ENCODE data around the gene CPEB3. TPM values are rescaled to one million over a fixed set of nuclear protein-coding genes. Genes with fewer than 3 reads are reported as not detected.

CPEB3 gene
- total RNA-seq, 1 donor from 2014 or later = 1.1 TPM

- TF ChIP-seq CTCF (IDR thresholded peaks at IDR 0.05) = no peak
- Mint-ChIP-seq H3K36me3 (ENCODE audit: low read depth) (peaks cover 8% of the 10 kb centered on the region), H3K4me3 (ENCODE audit: unreplicated experiment) (no peak overlapping the region), H3K27ac (ENCODE audit: unreplicated experiment) (no peak overlapping the region), H3K9me3 (ENCODE audit: low read depth) (no peaks in the 10 kb centered on the region), H3K27me3 (ENCODE audit: low read depth) (no peaks in the 10 kb centered on the region), H3K4me1 (ENCODE audit: low read depth) (peaks cover 7% of the 10 kb centered on the region)
- no peak for DNase-seq (ENCODE audit: low spot score)
These were observed 208.1 kb downstream of the CPEB3 start for GRCh38 chr10:92082583-92083280.

GRCh38 chr10:92081641-92082040 is 209.2 kb downstream of the CPEB3 start:
- H3K9me3 Mint-ChIP-seq (ENCODE audit: low read depth) = no peaks in the 10 kb centered on the region
- H3K27me3 Mint-ChIP-seq (ENCODE audit: low read depth) = no peaks in the 10 kb centered on the region
- no peaks in the 10 kb centered on the region for H3K4me1 Mint-ChIP-seq (ENCODE audit: low read depth)
- H3K27ac Mint-ChIP-seq (ENCODE audit: unreplicated experiment) = no peak overlapping the region
- no peak for DNase-seq (ENCODE audit: low spot score)
- no peak overlapping the region for H3K4me3 Mint-ChIP-seq (ENCODE audit: unreplicated experiment)
- TF ChIP-seq CTCF (IDR thresholded peaks at IDR 0.05) = no peak
- H3K36me3 Mint-ChIP-seq (ENCODE audit: low read depth) = peaks cover 8% of the 10 kb centered on the region

- H3K27ac Mint-ChIP-seq (ENCODE audit: unreplicated experiment) = no peak overlapping the region
- no peaks in the 10 kb centered on the region for H3K9me3 Mint-ChIP-seq (ENCODE audit: low read depth)
- no peaks in the 10 kb centered on the region for H3K4me1 Mint-ChIP-seq (ENCODE audit: low read depth)
- no peak overlapping the region for H3K4me3 Mint-ChIP-seq (ENCODE audit: unreplicated experiment)
- H3K36me3 Mint-ChIP-seq (ENCODE audit: low read depth) = peaks cover 8% of the 10 kb centered on the region
- TF ChIP-seq CTCF (IDR thresholded peaks at IDR 0.05) = no peak
- H3K27me3 Mint-ChIP-seq (ENCODE audit: low read depth) = no peaks in the 10 kb centered on the region
- DNase-seq (ENCODE audit: low spot score) = no peak
These were observed 210.6 kb downstream of the CPEB3 start for GRCh38 chr10:92080244-92080643.

- Mint-ChIP-seq H3K9me3 (ENCODE audit: low read depth) (no peaks in the 10 kb centered on the region), H3K27me3 (ENCODE audit: low read depth) (no peaks in the 10 kb centered on the region), H3K36me3 (ENCODE audit: low read depth) (peaks cover 8% of the 10 kb centered on the region), H3K4me1 (ENCODE audit: low read depth) (no peaks in the 10 kb centered on the region), H3K27ac (ENCODE audit: unreplicated experiment) (no peak overlapping the region), H3K4me3 (ENCODE audit: unreplicated experiment) (no peak overlapping the region)
- no peak for TF ChIP-seq CTCF (IDR thresholded peaks at IDR 0.05)
- no peak for DNase-seq (ENCODE audit: low spot score)
These were observed 211.9 kb downstream of the CPEB3 start for GRCh38 chr10:92079003-92079402.

- peaks cover 8% of the 10 kb centered on the region for H3K36me3 Mint-ChIP-seq (ENCODE audit: low read depth)
- H3K9me3 Mint-ChIP-seq (ENCODE audit: low read depth) = no peaks in the 10 kb centered on the region
- H3K27ac Mint-ChIP-seq (ENCODE audit: unreplicated experiment) = no peak overlapping the region
- DNase-seq (ENCODE audit: low spot score) = no peak
- H3K4me1 Mint-ChIP-seq (ENCODE audit: low read depth) = no peaks in the 10 kb centered on the region
- H3K4me3 Mint-ChIP-seq (ENCODE audit: unreplicated experiment) = no peak overlapping the region
- no peak for TF ChIP-seq CTCF (IDR thresholded peaks at IDR 0.05)
- H3K27me3 Mint-ChIP-seq (ENCODE audit: low read depth) = no peaks in the 10 kb centered on the region
These were observed 214.2 kb downstream of the CPEB3 start for GRCh38 chr10:92076722-92077121.

All from chondrocyte (in vitro differentiated cells).